ENCODE measurements around the gene DPP8. TPM values are rescaled to one million over a fixed set of nuclear protein-coding genes. Genes with fewer than 3 reads are reported as not detected.

Gene DPP8
- total and polyA plus RNA-seq, 2 experiments from 2014 or later: 21.7 to 33.5 TPM

DNA sequence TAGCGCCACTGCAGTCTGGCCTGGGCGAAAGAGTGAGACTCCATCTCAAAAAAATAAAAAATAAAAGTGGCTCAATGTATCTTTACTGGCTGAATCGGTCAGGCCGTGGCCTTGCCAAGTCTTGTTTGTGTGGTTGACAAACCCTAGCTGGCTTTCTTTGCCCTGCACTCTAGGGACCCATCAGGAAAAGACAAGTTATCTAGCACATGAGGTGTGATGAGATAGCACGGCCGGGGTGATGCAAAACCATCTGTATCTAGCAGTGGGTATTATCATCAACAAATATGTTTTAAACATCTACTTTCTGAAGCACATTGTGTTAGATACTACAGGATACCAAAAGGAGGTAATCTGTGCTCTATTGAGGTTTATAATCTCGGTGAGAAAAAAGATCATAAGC is 3.9 kb upstream of the DPP8 start:
- DNase-seq (ENCODE audit: low spot score): no peak
- no peaks in the 10 kb centered on the region; the same call in 2 of the 3 replicates for H3K9me3 Mint-ChIP-seq
- Histone ChIP-seq H3F3A (replicated peaks; ENCODE audit: low read depth) (peaks cover 6% of the 10 kb centered on the region; the same call in 1 of the 2 replicates), H2AFZ (no peak overlapping the region), H3K27me3 (ENCODE audit: insufficient read depth) (no peaks in the 10 kb centered on the region), H3K4me3 (no peak overlapping the region), H3K27ac (ENCODE audit: low read depth) (no peak overlapping the region), H4K20me1 (replicated peaks; ENCODE audit: insufficient read depth) (peaks cover 7% of the 10 kb centered on the region), H3K79me2 (replicated peaks; ENCODE audit: insufficient read depth) (peaks cover 7% of the 10 kb centered on the region), H3K4me2 (no peak overlapping the region), H3K36me3 (ENCODE audit: insufficient read depth) (no peaks in the 10 kb centered on the region), H3K9me2 (ENCODE audit: insufficient read depth) (no peaks in the 10 kb centered on the region), H3K4me1 (ENCODE audit: insufficient read depth) (peaks cover 4% of the 10 kb centered on the region)
- ATAC-seq: no peak
- peaks cover 4% of the 10 kb centered on the region; the same call in 2 of the 3 replicates for H3K4me1 Mint-ChIP-seq
- no peak overlapping the region for H3K27ac Mint-ChIP-seq
- no peak for TF ChIP-seq ZNF331 (CRISPR knock-in tag; IDR thresholded peaks at IDR 0.05; ENCODE audit: low read depth)
- no peak for TF ChIP-seq STAT1 (IDR thresholded peaks at IDR 0.05; ENCODE audit: unreplicated experiment)
- TF ChIP-seq, protein P1, sequence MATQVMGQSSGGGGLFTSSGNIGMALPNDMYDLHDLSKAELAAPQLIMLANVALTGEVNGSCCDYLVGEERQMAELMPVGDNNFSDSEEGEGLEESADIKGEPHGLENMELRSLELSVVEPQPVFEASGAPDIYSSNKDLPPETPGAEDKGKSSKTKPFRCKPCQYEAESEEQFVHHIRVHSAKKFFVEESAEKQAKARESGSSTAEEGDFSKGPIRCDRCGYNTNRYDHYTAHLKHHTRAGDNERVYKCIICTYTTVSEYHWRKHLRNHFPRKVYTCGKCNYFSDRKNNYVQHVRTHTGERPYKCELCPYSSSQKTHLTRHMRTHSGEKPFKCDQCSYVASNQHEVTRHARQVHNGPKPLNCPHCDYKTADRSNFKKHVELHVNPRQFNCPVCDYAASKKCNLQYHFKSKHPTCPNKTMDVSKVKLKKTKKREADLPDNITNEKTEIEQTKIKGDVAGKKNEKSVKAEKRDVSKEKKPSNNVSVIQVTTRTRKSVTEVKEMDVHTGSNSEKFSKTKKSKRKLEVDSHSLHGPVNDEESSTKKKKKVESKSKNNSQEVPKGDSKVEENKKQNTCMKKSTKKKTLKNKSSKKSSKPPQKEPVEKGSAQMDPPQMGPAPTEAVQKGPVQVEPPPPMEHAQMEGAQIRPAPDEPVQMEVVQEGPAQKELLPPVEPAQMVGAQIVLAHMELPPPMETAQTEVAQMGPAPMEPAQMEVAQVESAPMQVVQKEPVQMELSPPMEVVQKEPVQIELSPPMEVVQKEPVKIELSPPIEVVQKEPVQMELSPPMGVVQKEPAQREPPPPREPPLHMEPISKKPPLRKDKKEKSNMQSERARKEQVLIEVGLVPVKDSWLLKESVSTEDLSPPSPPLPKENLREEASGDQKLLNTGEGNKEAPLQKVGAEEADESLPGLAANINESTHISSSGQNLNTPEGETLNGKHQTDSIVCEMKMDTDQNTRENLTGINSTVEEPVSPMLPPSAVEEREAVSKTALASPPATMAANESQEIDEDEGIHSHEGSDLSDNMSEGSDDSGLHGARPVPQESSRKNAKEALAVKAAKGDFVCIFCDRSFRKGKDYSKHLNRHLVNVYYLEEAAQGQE (IDR thresholded peaks at IDR 0.05; ENCODE audit: unreplicated experiment): no peak
- TF ChIP-seq CREB1 (CRISPR knock-in tag; IDR thresholded peaks at IDR 0.05; ENCODE audit: low read depth): no peak
- no peak for TF ChIP-seq EZH2phosphoT487 (IDR thresholded peaks at IDR 0.05; ENCODE audit: unreplicated experiment)
- no peak for TF ChIP-seq ZNF114 (CRISPR knock-in tag; IDR thresholded peaks at IDR 0.05)
- TF ChIP-seq POLR2AphosphoS5 (IDR thresholded peaks at IDR 0.05; ENCODE audit: low read depth): no peak
- TF ChIP-seq, protein P2, sequence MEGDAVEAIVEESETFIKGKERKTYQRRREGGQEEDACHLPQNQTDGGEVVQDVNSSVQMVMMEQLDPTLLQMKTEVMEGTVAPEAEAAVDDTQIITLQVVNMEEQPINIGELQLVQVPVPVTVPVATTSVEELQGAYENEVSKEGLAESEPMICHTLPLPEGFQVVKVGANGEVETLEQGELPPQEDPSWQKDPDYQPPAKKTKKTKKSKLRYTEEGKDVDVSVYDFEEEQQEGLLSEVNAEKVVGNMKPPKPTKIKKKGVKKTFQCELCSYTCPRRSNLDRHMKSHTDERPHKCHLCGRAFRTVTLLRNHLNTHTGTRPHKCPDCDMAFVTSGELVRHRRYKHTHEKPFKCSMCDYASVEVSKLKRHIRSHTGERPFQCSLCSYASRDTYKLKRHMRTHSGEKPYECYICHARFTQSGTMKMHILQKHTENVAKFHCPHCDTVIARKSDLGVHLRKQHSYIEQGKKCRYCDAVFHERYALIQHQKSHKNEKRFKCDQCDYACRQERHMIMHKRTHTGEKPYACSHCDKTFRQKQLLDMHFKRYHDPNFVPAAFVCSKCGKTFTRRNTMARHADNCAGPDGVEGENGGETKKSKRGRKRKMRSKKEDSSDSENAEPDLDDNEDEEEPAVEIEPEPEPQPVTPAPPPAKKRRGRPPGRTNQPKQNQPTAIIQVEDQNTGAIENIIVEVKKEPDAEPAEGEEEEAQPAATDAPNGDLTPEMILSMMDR (conservative IDR thresholded peaks at IDR 0.05; ENCODE audit: low read depth in 2 of 2): no peak
- TF ChIP-seq, protein P3, sequence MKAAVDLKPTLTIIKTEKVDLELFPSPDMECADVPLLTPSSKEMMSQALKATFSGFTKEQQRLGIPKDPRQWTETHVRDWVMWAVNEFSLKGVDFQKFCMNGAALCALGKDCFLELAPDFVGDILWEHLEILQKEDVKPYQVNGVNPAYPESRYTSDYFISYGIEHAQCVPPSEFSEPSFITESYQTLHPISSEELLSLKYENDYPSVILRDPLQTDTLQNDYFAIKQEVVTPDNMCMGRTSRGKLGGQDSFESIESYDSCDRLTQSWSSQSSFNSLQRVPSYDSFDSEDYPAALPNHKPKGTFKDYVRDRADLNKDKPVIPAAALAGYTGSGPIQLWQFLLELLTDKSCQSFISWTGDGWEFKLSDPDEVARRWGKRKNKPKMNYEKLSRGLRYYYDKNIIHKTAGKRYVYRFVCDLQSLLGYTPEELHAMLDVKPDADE (IDR thresholded peaks at IDR 0.05): no peak
- TF ChIP-seq NANOG (IDR thresholded peaks at IDR 0.05; ENCODE audit: borderline replicate concordance): no peak
- TF ChIP-seq ZNF462 (CRISPR knock-in tag; IDR thresholded peaks at IDR 0.05): no peak
- H3K36me3 Mint-ChIP-seq (ENCODE audit: low read depth): peaks cover 4% of the 10 kb centered on the region; the same call in 1 of the 3 replicates
- peaks cover 3% of the 10 kb centered on the region for H3K27me3 Mint-ChIP-seq (ENCODE audit: insufficient read depth, low read depth, poor library complexity)
- no peak overlapping the region for H3K4me3 Mint-ChIP-seq
